ENCODE data around the gene MCMBP. TPM values are rescaled to one million over a fixed set of nuclear protein-coding genes. Genes with fewer than 3 reads are reported as not detected.
"Not testable (repeated sequence)": the region's sequence is repeated elsewhere in the genome, so short reads cannot be mapped to it uniquely, and the experiment has no call there.

The MCMBP gene
- total RNA-seq, 1 donor from 2014 or later = 50.4 TPM

DNA sequence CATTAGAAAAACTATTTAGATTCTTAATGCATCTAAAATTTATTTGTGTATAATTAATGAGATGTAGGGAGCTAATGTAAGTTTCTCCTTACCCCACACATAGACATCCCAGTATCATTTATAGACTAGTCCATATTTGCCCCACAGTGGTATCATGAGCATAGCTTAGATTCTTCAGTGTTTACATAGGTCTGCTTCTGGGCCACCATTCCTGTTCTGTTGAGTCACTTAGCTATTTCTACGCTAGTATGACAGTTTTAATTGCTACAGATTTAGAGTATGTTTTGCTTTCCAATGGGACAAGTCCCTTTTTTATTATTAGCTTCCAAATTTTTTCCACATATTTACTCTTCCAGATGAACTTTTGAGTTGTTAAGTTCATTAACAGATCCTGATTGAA, 69.4 kb downstream of the MCMBP start:
- TF ChIP-seq, protein P1, sequence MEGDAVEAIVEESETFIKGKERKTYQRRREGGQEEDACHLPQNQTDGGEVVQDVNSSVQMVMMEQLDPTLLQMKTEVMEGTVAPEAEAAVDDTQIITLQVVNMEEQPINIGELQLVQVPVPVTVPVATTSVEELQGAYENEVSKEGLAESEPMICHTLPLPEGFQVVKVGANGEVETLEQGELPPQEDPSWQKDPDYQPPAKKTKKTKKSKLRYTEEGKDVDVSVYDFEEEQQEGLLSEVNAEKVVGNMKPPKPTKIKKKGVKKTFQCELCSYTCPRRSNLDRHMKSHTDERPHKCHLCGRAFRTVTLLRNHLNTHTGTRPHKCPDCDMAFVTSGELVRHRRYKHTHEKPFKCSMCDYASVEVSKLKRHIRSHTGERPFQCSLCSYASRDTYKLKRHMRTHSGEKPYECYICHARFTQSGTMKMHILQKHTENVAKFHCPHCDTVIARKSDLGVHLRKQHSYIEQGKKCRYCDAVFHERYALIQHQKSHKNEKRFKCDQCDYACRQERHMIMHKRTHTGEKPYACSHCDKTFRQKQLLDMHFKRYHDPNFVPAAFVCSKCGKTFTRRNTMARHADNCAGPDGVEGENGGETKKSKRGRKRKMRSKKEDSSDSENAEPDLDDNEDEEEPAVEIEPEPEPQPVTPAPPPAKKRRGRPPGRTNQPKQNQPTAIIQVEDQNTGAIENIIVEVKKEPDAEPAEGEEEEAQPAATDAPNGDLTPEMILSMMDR (IDR thresholded peaks at IDR 0.05) = no peak
- H3K27ac Mint-ChIP-seq (ENCODE audit: unreplicated experiment) = peak overlapping the region; percentile 40
- no peak for DNase-seq (ENCODE audit: extremely low spot score, unreplicated experiment)
- H3K27me3 Mint-ChIP-seq (ENCODE audit: unreplicated experiment) = no peaks in the 10 kb centered on the region
- peaks cover 6% of the 10 kb centered on the region for H3K36me3 Mint-ChIP-seq (ENCODE audit: unreplicated experiment)
- H3K4me3 Mint-ChIP-seq (ENCODE audit: unreplicated experiment) = no peak overlapping the region
- H3K4me1 Mint-ChIP-seq (ENCODE audit: unreplicated experiment) = peaks cover 22% of the 10 kb centered on the region
- H3K9me3 Mint-ChIP-seq (ENCODE audit: unreplicated experiment) = no peaks in the 10 kb centered on the region

DNA sequence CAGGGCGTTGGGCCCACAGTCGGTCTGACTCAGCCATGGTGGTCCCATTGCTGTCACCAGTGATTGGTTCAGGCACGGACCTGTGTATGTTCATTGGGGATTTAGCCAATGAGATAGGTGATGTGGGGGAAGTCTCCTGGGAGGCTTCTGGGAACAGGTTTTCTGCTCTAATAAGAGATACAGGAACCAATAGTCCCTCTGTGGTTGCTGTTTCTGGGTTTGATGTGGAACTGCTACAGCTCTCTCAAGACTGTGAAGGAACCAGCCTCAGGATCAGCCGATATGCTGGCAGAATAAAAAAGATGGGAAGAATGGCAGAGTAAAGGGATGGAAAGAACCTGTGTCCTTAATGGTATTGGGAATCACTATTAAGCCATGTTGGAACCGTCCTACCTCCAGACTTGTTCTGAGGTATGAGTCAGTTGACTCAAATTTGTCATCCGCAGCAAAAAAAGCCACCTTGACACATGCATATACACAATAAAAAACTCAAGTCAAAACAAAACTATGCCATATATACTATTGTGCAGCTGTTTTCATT, 70.6 kb downstream of the MCMBP start:
- H3K36me3 Mint-ChIP-seq (ENCODE audit: unreplicated experiment) = peaks cover 8% of the 10 kb centered on the region
- H3K27me3 Mint-ChIP-seq (ENCODE audit: unreplicated experiment) = no peaks in the 10 kb centered on the region
- H3K9me3 Mint-ChIP-seq (ENCODE audit: unreplicated experiment) = no peaks in the 10 kb centered on the region
- DNase-seq (ENCODE audit: extremely low spot score, unreplicated experiment) = no peak
- H3K4me1 Mint-ChIP-seq (ENCODE audit: unreplicated experiment) = peaks cover 22% of the 10 kb centered on the region
- H3K27ac Mint-ChIP-seq (ENCODE audit: unreplicated experiment) = no peak overlapping the region
- TF ChIP-seq, protein P1 (IDR thresholded peaks at IDR 0.05) = no peak
- no peak overlapping the region for H3K4me3 Mint-ChIP-seq (ENCODE audit: unreplicated experiment)

DNA sequence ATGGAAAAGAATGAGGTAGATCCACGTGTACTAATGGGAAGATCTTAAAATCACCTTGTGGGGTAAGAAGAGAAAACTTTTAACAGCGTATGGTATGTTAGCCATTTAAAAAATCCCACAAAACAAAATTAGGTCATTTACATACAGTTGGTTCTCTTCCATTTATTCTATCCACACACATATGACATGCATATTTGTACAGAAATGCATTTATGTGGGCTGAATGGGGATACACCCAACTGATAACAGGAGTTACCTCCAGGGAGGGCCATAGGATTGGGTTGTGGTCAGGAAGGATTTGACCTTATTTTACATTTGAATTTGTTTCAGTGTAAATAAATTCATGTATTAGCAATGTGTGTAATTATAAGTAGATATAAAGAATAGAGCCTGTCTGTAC, 71.5 kb downstream of the MCMBP start:
- Mint-ChIP-seq H3K9me3 (ENCODE audit: unreplicated experiment) (no peaks in the 10 kb centered on the region), H3K27ac (ENCODE audit: unreplicated experiment) (no peak overlapping the region), H3K4me1 (ENCODE audit: unreplicated experiment) (peaks cover 22% of the 10 kb centered on the region), H3K4me3 (ENCODE audit: unreplicated experiment) (no peak overlapping the region), H3K27me3 (ENCODE audit: unreplicated experiment) (no peaks in the 10 kb centered on the region), H3K36me3 (ENCODE audit: unreplicated experiment) (peaks cover 13% of the 10 kb centered on the region)
- no peak for DNase-seq (ENCODE audit: extremely low spot score, unreplicated experiment)
- TF ChIP-seq, protein P1 (IDR thresholded peaks at IDR 0.05) = no peak

DNA sequence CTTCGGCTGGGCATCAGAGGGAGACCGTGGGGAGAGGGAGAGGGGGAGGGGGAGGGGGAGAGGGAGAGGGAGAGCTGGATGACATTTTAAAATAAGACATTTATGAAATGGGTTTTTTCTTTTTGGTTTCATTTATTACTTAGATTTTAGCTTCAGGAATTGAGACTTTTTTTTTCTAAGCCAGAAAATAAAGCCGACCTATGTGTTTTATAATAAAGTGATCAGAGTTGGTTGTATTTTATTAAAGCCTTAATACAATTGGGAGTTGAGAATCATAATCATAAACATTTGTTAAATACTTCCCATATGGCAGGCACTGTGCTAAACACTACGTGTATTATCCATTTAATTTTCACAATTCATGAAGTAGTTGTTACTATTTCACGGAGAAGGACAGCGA, 76.6 kb downstream of the MCMBP start:
- Mint-ChIP-seq H3K36me3 (ENCODE audit: unreplicated experiment) (peaks cover 15% of the 10 kb centered on the region), H3K4me1 (ENCODE audit: unreplicated experiment) (no peaks in the 10 kb centered on the region)

DNA sequence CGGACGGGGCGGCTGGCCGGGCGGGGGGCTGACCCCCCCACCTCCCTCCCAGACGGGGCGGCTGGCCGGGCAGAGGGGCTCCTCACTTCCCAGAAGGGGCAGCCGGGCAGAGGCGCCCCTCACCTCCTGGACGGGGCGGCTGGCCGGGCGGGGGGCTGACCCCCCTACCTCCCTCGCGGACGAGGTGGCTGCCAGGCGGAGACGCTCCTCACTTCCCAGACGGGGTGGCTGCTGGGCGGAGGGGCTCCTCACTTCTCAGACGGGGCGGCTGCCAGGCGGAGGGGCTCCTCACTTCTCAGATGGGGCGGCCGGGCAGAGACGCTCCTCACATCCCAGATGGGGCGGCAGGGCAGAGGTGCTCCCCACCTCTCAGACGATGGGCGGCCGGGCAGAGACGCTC, 77.5 kb downstream of the MCMBP start:
- H3K27me3 Mint-ChIP-seq (ENCODE audit: unreplicated experiment); H3K4me3 Mint-ChIP-seq (ENCODE audit: unreplicated experiment); DNase-seq (ENCODE audit: extremely low spot score, unreplicated experiment); H3K4me1 Mint-ChIP-seq (ENCODE audit: unreplicated experiment); H3K9me3 Mint-ChIP-seq (ENCODE audit: unreplicated experiment); H3K27ac Mint-ChIP-seq (ENCODE audit: unreplicated experiment): not testable (repeated sequence)
- H3K36me3 Mint-ChIP-seq (ENCODE audit: unreplicated experiment) = peaks cover 15% of the 10 kb centered on the region

More for the DNA sequence above, 76.6 kb downstream of the MCMBP start:
- H3K9me3 Mint-ChIP-seq (ENCODE audit: unreplicated experiment) = no peaks in the 10 kb centered on the region
- no peak overlapping the region for H3K4me3 Mint-ChIP-seq (ENCODE audit: unreplicated experiment)
- H3K27me3 Mint-ChIP-seq (ENCODE audit: unreplicated experiment) = no peaks in the 10 kb centered on the region
- DNase-seq (ENCODE audit: extremely low spot score, unreplicated experiment) = no peak
- no peak overlapping the region for H3K27ac Mint-ChIP-seq (ENCODE audit: unreplicated experiment)
- TF ChIP-seq, protein P1 (IDR thresholded peaks at IDR 0.05) = no peak

Measured in osteocyte (in vitro differentiated cells).